PFSK-1 (cell line): ENCODE data around the gene COL23A1.

Experiments used
- FOXP2 ChIP-seq: optimal IDR thresholded peaks from 2 replicates; pipeline ENCODE3; 2011; ENCODE audit warnings: borderline replicate concordance, control low read depth, inconsistent platforms; ENCODE audit not compliant: insufficient read depth; ENCODE audit errors: extremely low read length, extremely low read depth
- POLR2AphosphoS5 ChIP-seq: IDR thresholded peaks from 2 replicates; pipeline ENCODE4 v1.6.1; 2012; ENCODE audit warnings: low read depth, mild to moderate bottlenecking, control low read depth, low read length, moderate library complexity
- REST ChIP-seq, 2 experiments: IDR thresholded peaks; 2 replicates each; pipeline versions ENCODE4 v1.6.1 to v1.8.0; 2011 to 2012; ENCODE audit warnings: low read depth in 2 of 2, low read length in 2 of 2, control low read depth in 1 of 2, inconsistent platforms in 1 of 2, mild to moderate bottlenecking in 1 of 2, moderate library complexity in 1 of 2; ENCODE audit not compliant: insufficient read depth in 1 of 2
- SIN3A ChIP-seq: IDR thresholded peaks from 2 replicates; pipeline ENCODE4 v1.6.1; 2012; ENCODE audit warnings: mild to moderate bottlenecking, low read length, moderate library complexity, borderline replicate concordance; ENCODE audit not compliant: insufficient read depth
- TAF1 ChIP-seq: IDR thresholded peaks from 2 replicates; pipeline ENCODE4 v1.6.1; 2012; ENCODE audit warnings: low read length, control low read depth, borderline replicate concordance; ENCODE audit not compliant: insufficient read depth

COL23A1 gene

GRCh38 chr5:178367736-178368120 lies 222.5 kb downstream of the COL23A1 start:
- TF ChIP-seq FOXP2: no peak
- TF ChIP-seq SIN3A: no peak
- TF ChIP-seq TAF1: no peak
- no peak for TF ChIP-seq POLR2AphosphoS5
- TF ChIP-seq REST (IDR thresholded peaks at IDR 0.05; ENCODE audit: insufficient read depth in 1 of 2, low read depth in 2 of 2, low read length in 2 of 2): no peak

- TF ChIP-seq FOXP2: no peak
Measured at GRCh38 chr5:178366998-178367735, 223.0 kb downstream of the COL23A1 start.

GRCh38 chr5:178365501-178366440 lies 224.4 kb downstream of the COL23A1 start:
- no peak for TF ChIP-seq REST (IDR thresholded peaks at IDR 0.05; ENCODE audit: insufficient read depth in 1 of 2, low read depth in 2 of 2, low read length in 2 of 2)
- no peak for TF ChIP-seq SIN3A
- TF ChIP-seq POLR2AphosphoS5: no peak
- TF ChIP-seq FOXP2: no peak
- TF ChIP-seq TAF1: no peak

GRCh38 chr5:178364326-178364675 lies 225.9 kb downstream of the COL23A1 start:
- TF ChIP-seq TAF1 (no peak), POLR2AphosphoS5 (no peak), FOXP2 (no peak), REST (IDR thresholded peaks at IDR 0.05; ENCODE audit: insufficient read depth in 1 of 2, low read depth in 2 of 2, low read length in 2 of 2) (no peak), SIN3A (no peak)

GRCh38 chr5:178363501-178364325 lies 226.5 kb downstream of the COL23A1 start:
- TF ChIP-seq FOXP2: no peak
- TF ChIP-seq TAF1: no peak
- no peak for TF ChIP-seq POLR2AphosphoS5
- no peak for TF ChIP-seq SIN3A
- TF ChIP-seq REST (IDR thresholded peaks at IDR 0.05; ENCODE audit: insufficient read depth in 1 of 2, low read depth in 2 of 2, low read length in 2 of 2): no peak
